ENCODE results near the gene ABCD1. TPM values are rescaled to one million over a fixed set of nuclear protein-coding genes. Genes with fewer than 3 reads are reported as not detected.

The ABCD1 gene
- total and polyA plus RNA-seq, 2 donors from 2014 or later, result 5.2 to 13.7 TPM

DNA sequence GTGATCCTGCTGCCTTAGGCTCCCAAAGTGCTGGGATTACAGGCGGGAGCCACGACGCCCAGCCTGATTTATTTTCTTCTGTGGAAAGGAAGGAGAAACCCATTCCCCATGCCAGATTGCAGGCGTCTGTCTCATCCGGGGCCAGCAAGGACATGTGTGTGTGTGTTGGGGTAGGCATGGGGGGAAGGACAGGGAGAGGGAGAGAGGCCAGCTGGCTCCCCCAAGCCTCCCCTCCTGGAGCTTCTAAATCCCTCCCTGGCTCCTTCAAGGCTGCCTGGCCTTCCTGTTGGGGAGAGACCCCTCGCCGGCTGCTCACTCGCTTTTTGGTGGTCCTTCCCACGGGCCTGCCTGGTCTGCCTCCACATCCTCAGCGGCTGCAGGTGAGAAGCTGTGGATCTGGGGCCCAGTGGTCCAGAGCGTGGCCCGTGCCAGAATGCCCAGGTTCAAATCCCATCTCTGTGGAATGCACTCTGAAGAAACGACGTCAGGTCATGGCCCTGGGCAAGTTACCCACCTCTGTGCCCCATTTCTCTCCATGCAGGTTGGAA is 38.0 kb downstream of the ABCD1 start:
- no peak for DNase-seq
- TF ChIP-seq, protein P1, sequence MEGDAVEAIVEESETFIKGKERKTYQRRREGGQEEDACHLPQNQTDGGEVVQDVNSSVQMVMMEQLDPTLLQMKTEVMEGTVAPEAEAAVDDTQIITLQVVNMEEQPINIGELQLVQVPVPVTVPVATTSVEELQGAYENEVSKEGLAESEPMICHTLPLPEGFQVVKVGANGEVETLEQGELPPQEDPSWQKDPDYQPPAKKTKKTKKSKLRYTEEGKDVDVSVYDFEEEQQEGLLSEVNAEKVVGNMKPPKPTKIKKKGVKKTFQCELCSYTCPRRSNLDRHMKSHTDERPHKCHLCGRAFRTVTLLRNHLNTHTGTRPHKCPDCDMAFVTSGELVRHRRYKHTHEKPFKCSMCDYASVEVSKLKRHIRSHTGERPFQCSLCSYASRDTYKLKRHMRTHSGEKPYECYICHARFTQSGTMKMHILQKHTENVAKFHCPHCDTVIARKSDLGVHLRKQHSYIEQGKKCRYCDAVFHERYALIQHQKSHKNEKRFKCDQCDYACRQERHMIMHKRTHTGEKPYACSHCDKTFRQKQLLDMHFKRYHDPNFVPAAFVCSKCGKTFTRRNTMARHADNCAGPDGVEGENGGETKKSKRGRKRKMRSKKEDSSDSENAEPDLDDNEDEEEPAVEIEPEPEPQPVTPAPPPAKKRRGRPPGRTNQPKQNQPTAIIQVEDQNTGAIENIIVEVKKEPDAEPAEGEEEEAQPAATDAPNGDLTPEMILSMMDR (IDR thresholded peaks at IDR 0.05; ENCODE audit: borderline replicate concordance, extremely low read depth, insufficient read depth), result no peak
- intact Hi-C loops (cut with DNase I), result loop anchor here (10.0 kb wide), 1 partner anchor 192 kb away; no protein-coding TSS in a partner anchor

DNA sequence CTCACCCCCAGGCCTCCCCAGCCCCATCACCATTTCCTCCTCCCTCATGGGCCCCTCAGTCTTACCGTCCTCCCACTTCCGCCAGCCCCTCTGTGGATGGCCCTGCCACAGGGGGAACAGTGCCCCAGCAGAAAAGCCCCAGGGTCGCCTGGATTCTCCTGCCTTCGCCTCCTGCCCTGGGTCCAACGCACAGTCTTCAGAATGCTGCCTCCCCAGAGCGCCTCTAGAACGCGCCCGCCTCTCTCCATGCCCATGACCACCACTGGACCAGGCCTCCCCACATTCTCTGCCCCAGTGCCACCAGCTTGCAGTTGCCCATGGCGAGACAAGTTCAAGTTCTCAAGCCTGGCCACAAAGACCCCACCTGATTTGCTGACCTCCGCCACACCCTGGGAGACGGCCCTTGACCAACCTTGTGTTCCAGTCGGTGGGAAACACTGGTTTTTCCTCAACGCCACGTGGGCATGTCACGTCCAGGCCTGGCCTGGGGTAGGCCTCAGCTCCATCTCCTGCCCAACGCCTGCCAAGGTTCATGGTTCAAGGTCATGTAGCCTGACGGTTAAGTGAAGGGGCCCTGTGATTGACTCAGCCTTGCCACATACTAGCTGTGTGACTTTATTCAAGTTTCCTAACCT is 38.8 kb downstream of the ABCD1 start:
- DNase-seq (peak in 1 of 5 donors; percentile 31), FAIRE-seq (no peak)
- intact Hi-C loops (cut with DNase I), result loop anchor here (10.0 kb wide), 1 partner anchor 191 kb away; no protein-coding TSS in a partner anchor
- Histone ChIP-seq H3K4me1 (ENCODE audit: control insufficient read depth in 2 of 3, insufficient read depth in 2 of 3, low read depth in 1 of 3, low read length in 3 of 3) (no peaks in the 10 kb centered on the region), H3K9me3 (ENCODE audit: control insufficient read depth in 2 of 3, insufficient read depth in 1 of 3, low read length in 3 of 3) (no peaks in the 10 kb centered on the region), H3K27me3 (ENCODE audit: control insufficient read depth, insufficient read depth, low read length) (no peaks in the 10 kb centered on the region), H3K27ac (ENCODE audit: low read depth in 2 of 2, low read length in 2 of 2) (no peak overlapping the region), H3K4me3 (ENCODE audit: low read length in 3 of 3) (no peak overlapping the region), H3K9ac (ENCODE audit: low read length in 3 of 3) (no peak overlapping the region), H3K36me3 (ENCODE audit: control insufficient read depth in 2 of 3, insufficient read depth in 3 of 3, low read length in 3 of 3) (no peaks in the 10 kb centered on the region)
- TF ChIP-seq, protein P1 (IDR thresholded peaks at IDR 0.05; ENCODE audit: borderline replicate concordance, extremely low read depth, insufficient read depth), result no peak

More for the DNA sequence above, 38.0 kb downstream of the ABCD1 start:
- no peaks in the 10 kb centered on the region for H3K36me3 ChIP-seq (ENCODE audit: control insufficient read depth in 2 of 3, insufficient read depth in 3 of 3, low read length in 3 of 3)
- no peaks in the 10 kb centered on the region for H3K9me3 ChIP-seq (ENCODE audit: control insufficient read depth in 2 of 3, insufficient read depth in 1 of 3, low read length in 3 of 3)
- no peak overlapping the region for H3K27ac ChIP-seq (ENCODE audit: low read depth in 2 of 2, low read length in 2 of 2)
- H3K4me1 ChIP-seq (ENCODE audit: control insufficient read depth in 2 of 3, insufficient read depth in 2 of 3, low read depth in 1 of 3, low read length in 3 of 3), result no peaks in the 10 kb centered on the region
- no peak overlapping the region for H3K4me3 ChIP-seq (ENCODE audit: low read length in 3 of 3)
- no peak overlapping the region for H3K9ac ChIP-seq (ENCODE audit: low read length in 3 of 3)
- FAIRE-seq, result no peak
- H3K27me3 ChIP-seq (ENCODE audit: control insufficient read depth, insufficient read depth, low read length), result no peaks in the 10 kb centered on the region

DNA sequence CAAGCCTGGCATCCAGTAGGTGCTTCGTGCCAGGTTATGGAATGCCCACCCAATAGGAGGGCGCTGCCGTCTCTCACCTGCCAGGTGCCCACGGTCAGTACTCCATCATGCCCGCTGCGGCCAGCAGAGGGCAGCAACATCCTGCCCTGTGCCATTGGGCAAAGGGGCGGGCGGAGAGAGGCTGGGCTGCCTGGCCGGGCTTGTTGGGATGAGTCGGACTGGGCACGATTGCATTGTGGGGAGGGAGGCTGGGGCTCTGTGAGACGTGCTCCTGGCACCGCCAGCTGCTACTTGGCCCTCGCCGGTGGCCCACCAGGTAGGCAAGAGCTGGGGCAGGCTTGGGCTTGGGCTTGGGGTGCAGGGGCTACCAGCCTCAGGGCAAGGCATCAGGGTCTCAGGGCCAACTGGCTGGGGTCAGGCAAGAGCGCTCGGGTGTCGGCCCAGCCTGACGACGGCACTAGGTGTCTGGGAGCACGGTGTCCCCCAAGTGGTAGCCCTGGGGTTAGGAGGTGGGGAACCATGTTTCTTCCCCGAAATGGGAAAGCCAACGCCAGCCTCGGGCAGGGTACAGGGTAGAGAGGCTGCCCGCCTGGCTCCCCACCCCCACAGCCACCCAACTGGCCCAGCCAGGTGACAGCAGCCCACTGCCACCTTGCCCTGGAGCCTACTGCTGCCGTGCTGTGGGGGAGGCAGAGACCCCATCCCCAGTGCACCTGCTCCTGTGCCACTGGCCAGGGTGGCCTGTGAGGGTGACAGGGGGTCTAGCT is 39.5 kb downstream of the ABCD1 start, which contains the start of gene PLXNB3:
TSS of gene PLXNB3 (plus strand) at position 261 of the 767 bp plus-strand sequence. CDS start 1,287 bp downstream, outside the sequence.
- intact Hi-C loops (cut with DNase I), result loop anchor here (10.0 kb wide), 1 partner anchor 191 kb away; no protein-coding TSS in a partner anchor
- no peaks in the 10 kb centered on the region for H3K4me1 ChIP-seq (ENCODE audit: control insufficient read depth in 2 of 3, insufficient read depth in 2 of 3, low read depth in 1 of 3, low read length in 3 of 3)
- no peak within 1 kb of the TSS for H3K9ac ChIP-seq (ENCODE audit: low read length in 3 of 3)
- H3K9me3 ChIP-seq (ENCODE audit: control insufficient read depth in 2 of 3, insufficient read depth in 1 of 3, low read length in 3 of 3), result no peaks in the 10 kb centered on the region
- no peak within 1 kb of the TSS for H3K27ac ChIP-seq (ENCODE audit: low read depth in 2 of 2, low read length in 2 of 2)
- TF ChIP-seq, protein P1 (IDR thresholded peaks at IDR 0.05; ENCODE audit: borderline replicate concordance, extremely low read depth, insufficient read depth), result peak; percentile 76
- H3K36me3 ChIP-seq (ENCODE audit: control insufficient read depth in 2 of 3, insufficient read depth in 3 of 3, low read length in 3 of 3), result no peaks in the 10 kb centered on the region
- DNase-seq (peak; percentile 66 to 90 (median 80)), FAIRE-seq (no peak)
- no peaks in the 10 kb centered on the region for H3K27me3 ChIP-seq (ENCODE audit: control insufficient read depth, insufficient read depth, low read length)
- no peak within 1 kb of the TSS for H3K4me3 ChIP-seq (ENCODE audit: low read length in 3 of 3)
